Fibroblast of lung (primary cell): ENCODE data around the gene CCNK.

Source experiments
- CTCF ChIP-seq, 2 donors: IDR thresholded peaks in 1 of 2; conservative IDR thresholded peaks in 1 of 2; 1 replicate in 1 of 2; 2 replicates in 1 of 2; pipeline ENCODE4 v1.5.1; 2011 to 2012; ENCODE audit warnings: low read length in 2 of 2, control low read depth in 1 of 2, inconsistent platforms in 1 of 2, low read depth in 1 of 2, mild to moderate bottlenecking in 1 of 2
- EZH2 ChIP-seq: IDR thresholded peaks from 2 replicates; pipeline ENCODE4 v1.5.1; 2012; ENCODE audit warnings: low read length, control low read depth, mild to moderate bottlenecking; ENCODE audit errors: missing control alignments

GRCh38 chr14:99531251-99532096, 50.3 kb downstream of the CCNK start:
- no peak for TF ChIP-seq CTCF (conservative IDR thresholded peaks at IDR 0.05 in 1 of 2, IDR thresholded peaks at IDR 0.05 in 1 of 2; ENCODE audit: low read depth in 1 of 2, low read length in 2 of 2)
- no peak for TF ChIP-seq EZH2
